Prostate gland (tissue), 2 donors: ENCODE results near the gene NGEF. TPM values are rescaled to one million over a fixed set of nuclear protein-coding genes. Genes with fewer than 3 reads are reported as not detected.

Experiments
- DNase-seq: peaks from one replicate; pipeline ENCODE4 v3.0.0-alpha.2; 2019; ENCODE audit warnings: low spot score
- H3K27ac ChIP-seq, 2 donors: fragments of 200-600 bp; sonication (generic); 2 replicates each; pipeline ENCODE4 v1.5.1; 2017 to 2019
- H3K27me3 ChIP-seq: fragments of 200-600 bp; sonication (generic); replicated peaks from 2 replicates; pipeline ENCODE4 v1.5.1; 2019; ENCODE audit not compliant: insufficient read depth
- H3K36me3 ChIP-seq, 2 donors: fragments of 200-600 bp; sonication (generic); 1 replicate in 1 of 2; 2 replicates in 1 of 2; pipeline versions ENCODE4 v1.5.1 to v1.8.1; 2017 to 2019
- H3K4me1 ChIP-seq: fragments of 200-600 bp; sonication (generic); replicated peaks from 2 replicates; pipeline ENCODE4 v1.5.1; 2019
- H3K4me3 ChIP-seq, 2 donors: fragments of 200-600 bp; sonication (generic); 2 replicates each; pipeline ENCODE4 v1.5.1; 2017 to 2019
- H3K9me3 ChIP-seq: fragments of 200-600 bp; sonication (generic); 2 replicates; pipeline ENCODE4 v1.5.1; 2017
- POLR2A ChIP-seq: fragments of 450-650 bp; IDR thresholded peaks from one replicate; pipeline ENCODE4 v1.6.1; 2016; ENCODE audit warnings: antibody characterized with exemption, mild to moderate bottlenecking
- POLR2AphosphoS5 ChIP-seq: sonication (generic); formaldehyde crosslinking; IDR thresholded peaks from one replicate; pipeline ENCODE4 v1.6.1; 2017; ENCODE audit warnings: antibody characterized with exemption
- WGBS: methylation state at CpG from one replicate; pipeline ENCODE4 v1.1.5; 2018; 5-methylcytosine and 5-hydroxymethylcytosine counted together
- intact Hi-C: fragments of 100-400 bp; cut with DNase I; formaldehyde crosslinking; loops from one replicate; pipeline ENCODE4 v1.14.2; 2022
- total RNA-seq, 2 donors: library from RNA; depleted of rRNA; stranded (reverse); fragments of >200 nt; gene quantifications; one replicate each; pipeline ENCODE4 v1.1.0, GENCODE V29; 2016
- TF ChIP-seq, protein P1 (sequence below), 4 experiments: fragments of 200-600 bp in 2 of 4; fragments of 450-650 bp in 2 of 4; sonication (generic) in 2 of 4; IDR thresholded peaks; 1 replicate in 3 of 4; 2 replicates in 1 of 4; pipeline ENCODE4 v1.5.1; 2016 to 2019; ENCODE audit warnings: antibody characterized with exemption in 4 of 4, mild to moderate bottlenecking in 2 of 4, moderate library complexity in 2 of 4

Gene NGEF
- total RNA-seq, 2 donors from 2014 or later: 2.0 to 19.0 TPM

DNA sequence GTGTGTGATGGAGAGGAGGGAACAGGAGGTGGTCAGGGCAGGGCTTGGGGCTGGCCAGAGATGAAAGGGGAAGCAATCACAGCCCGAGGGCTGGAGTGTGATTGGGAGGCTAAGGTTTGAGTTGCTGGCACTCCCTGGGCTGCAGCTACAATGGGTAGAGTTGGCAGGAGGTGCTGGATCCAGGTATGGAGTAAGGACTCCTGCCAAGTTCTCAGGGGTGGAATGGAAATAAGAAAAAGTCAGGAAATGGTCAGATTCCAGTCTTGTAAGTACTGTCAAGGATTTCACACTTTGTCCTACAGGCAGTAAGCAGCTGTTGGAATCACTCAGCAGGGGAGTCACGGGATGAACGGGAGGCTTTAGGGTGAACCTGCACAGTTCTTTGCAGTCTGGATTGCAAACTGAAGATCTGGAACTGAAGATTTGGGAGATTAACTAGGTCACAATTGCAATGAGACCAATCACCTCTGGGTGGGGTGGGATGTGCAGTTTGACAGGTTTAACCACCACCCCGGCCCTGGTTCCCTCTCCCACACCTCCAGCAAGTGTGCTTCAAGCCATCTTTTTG, 36.2 kb upstream of the NGEF start:
- no peak for TF ChIP-seq POLR2AphosphoS5
- no peak for TF ChIP-seq POLR2A
- Histone ChIP-seq H3K4me3 (no peak overlapping the region), H3K36me3 (no peaks in the 10 kb centered on the region), H3K27ac (no peak overlapping the region), H3K4me1 (no peaks in the 10 kb centered on the region), H3K27me3 (no peaks in the 10 kb centered on the region), H3K9me3 (no peaks in the 10 kb centered on the region)
- intact Hi-C loops: no loop called here
- DNase-seq: no peak
- WGBS: 29% methylated on average over 4 of the region's 4 CpGs

DNA sequence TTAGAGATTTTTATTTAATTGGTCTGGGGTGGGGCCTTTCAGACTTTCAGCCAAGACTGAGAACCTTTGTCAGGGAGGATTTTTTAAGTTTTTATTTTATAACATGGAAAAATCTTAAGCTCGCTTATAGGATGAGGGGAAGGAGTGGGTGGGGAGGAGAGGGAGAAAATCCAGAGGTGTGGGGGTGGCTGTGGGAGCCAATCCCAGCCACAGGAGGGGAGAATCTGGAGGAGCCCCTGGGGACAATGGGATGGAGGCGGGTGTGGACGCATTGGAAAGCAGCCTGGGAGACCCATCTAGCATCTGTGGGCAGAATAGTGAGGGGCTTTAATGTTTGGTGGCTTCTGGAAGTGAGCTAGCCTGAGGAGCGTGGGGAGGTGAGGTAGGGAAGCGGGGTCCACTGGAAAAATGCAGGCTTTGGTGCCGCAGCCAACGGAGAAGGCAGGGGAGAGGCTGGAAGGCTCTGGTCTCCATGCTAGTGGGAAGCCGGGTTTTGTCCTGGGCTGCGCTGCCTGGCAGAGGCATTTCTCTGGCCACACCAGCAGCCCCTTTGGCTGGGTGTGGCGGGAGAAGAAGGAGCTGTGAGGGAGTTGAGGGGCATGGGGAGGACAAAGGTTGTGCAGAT, 35.6 kb upstream of the NGEF start:
- Histone ChIP-seq H3K27ac (no peak overlapping the region), H3K4me3 (no peak overlapping the region), H3K4me1 (no peaks in the 10 kb centered on the region), H3K9me3 (no peaks in the 10 kb centered on the region), H3K36me3 (no peaks in the 10 kb centered on the region), H3K27me3 (no peaks in the 10 kb centered on the region)
- no peak for DNase-seq
- TF ChIP-seq POLR2A (no peak), POLR2AphosphoS5 (no peak)
- TF ChIP-seq, protein P1, sequence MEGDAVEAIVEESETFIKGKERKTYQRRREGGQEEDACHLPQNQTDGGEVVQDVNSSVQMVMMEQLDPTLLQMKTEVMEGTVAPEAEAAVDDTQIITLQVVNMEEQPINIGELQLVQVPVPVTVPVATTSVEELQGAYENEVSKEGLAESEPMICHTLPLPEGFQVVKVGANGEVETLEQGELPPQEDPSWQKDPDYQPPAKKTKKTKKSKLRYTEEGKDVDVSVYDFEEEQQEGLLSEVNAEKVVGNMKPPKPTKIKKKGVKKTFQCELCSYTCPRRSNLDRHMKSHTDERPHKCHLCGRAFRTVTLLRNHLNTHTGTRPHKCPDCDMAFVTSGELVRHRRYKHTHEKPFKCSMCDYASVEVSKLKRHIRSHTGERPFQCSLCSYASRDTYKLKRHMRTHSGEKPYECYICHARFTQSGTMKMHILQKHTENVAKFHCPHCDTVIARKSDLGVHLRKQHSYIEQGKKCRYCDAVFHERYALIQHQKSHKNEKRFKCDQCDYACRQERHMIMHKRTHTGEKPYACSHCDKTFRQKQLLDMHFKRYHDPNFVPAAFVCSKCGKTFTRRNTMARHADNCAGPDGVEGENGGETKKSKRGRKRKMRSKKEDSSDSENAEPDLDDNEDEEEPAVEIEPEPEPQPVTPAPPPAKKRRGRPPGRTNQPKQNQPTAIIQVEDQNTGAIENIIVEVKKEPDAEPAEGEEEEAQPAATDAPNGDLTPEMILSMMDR (IDR thresholded peaks at IDR 0.05): no peak
- intact Hi-C loops: no loop called here
- WGBS: 74% methylated on average over 10 of the region's 10 CpGs

DNA sequence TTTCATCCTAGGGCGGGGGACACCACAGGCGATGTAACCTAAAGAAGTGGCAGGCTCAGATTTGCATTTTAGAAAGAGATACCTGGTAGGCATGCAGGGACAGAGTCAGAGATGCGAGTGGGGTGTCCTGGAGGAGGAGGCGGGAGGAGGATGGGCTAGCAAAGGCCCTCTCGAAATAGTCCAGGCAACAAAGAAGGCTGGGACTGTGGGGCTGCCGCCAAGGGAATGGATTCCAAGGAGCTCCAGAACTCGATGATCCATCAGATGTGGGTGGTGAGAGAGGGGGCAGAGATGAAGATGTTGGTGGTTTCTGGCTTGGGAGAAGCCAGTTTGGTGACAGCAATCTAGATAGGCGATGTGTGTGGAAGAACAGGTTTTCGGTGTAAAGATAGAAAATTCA, 34.6 kb upstream of the NGEF start:
- Histone ChIP-seq H3K4me1 (no peaks in the 10 kb centered on the region), H3K9me3 (no peaks in the 10 kb centered on the region), H3K4me3 (no peak overlapping the region), H3K27ac (no peak overlapping the region), H3K27me3 (no peaks in the 10 kb centered on the region), H3K36me3 (no peaks in the 10 kb centered on the region)
- intact Hi-C loops: no loop called here
- 82% methylated on average over 9 of the region's 9 CpGs for WGBS
- DNase-seq: no peak
- TF ChIP-seq POLR2AphosphoS5: no peak
- TF ChIP-seq, protein P1 (IDR thresholded peaks at IDR 0.05): no peak
- TF ChIP-seq POLR2A: no peak

DNA sequence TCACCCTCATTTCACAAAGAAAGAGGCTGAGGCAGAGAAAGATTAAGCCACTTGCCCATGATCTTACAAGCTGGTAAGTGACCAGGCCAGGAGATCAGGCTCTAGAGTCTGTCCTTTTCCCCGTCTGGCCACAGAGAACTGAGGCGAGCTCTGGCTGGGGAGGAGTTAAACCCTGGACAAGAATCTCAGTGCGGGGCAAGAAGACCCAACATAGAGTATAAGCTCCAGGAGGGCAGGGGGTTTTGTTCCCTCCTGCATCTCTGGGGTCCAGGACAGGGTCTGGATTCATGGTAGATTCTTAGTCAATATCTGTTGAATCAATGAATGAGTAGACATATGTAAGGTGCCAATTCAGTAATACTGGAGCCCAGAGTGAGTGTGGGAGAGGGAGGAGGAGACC, 34.1 kb upstream of the NGEF start:
- Histone ChIP-seq H3K27ac (no peak overlapping the region), H3K27me3 (no peaks in the 10 kb centered on the region), H3K36me3 (no peaks in the 10 kb centered on the region), H3K9me3 (no peaks in the 10 kb centered on the region), H3K4me1 (no peaks in the 10 kb centered on the region), H3K4me3 (no peak overlapping the region)
- no peak for DNase-seq
- WGBS: 96% methylated on average over 3 of the region's 3 CpGs
- intact Hi-C loops: no loop called here
- TF ChIP-seq POLR2A (no peak), POLR2AphosphoS5 (no peak)
- TF ChIP-seq, protein P1 (IDR thresholded peaks at IDR 0.05): no peak

- Histone ChIP-seq H3K4me1 (no peaks in the 10 kb centered on the region), H3K27me3 (no peaks in the 10 kb centered on the region), H3K27ac (no peak overlapping the region), H3K36me3 (no peaks in the 10 kb centered on the region), H3K9me3 (no peaks in the 10 kb centered on the region), H3K4me3 (no peak overlapping the region)
- TF ChIP-seq, protein P1 (IDR thresholded peaks at IDR 0.05): no peak
- no peak for TF ChIP-seq POLR2AphosphoS5
- no peak for TF ChIP-seq POLR2A
- intact Hi-C loops: no loop called here
- DNase-seq: no peak
- WGBS: 82% methylated on average over 9 of the region's 9 CpGs
Measured at GRCh38 chr2:233044974-233045605, 32.0 kb upstream of the NGEF start.
